Thoracic aorta (tissue), 2 donors: ENCODE results near the gene KRT31. TPM values are rescaled to one million over a fixed set of nuclear protein-coding genes. Genes with fewer than 3 reads are reported as not detected.
"Not testable (repeated sequence)": the region's sequence is repeated elsewhere in the genome, so short reads cannot be mapped to it uniquely, and the experiment has no call there.

Source experiments
- ATAC-seq: fragments of 150-250 bp; one replicate; pipeline ENCODE4 v1.8.0; 2017; ENCODE audit warnings: low read depth; ENCODE audit not compliant: insufficient number of reproducible peaks, low FRiP score
- DNase-seq: peaks from one replicate; pipeline ENCODE4 v3.0.0-alpha.2; 2020; ENCODE audit warnings: low spot score
- H3K27ac ChIP-seq, 2 donors: fragments of 200-600 bp; sonication (generic); 1 replicate in 1 of 2; 2 replicates in 1 of 2; pipeline ENCODE4 v1.5.1; 2016; ENCODE audit warnings: mild to moderate bottlenecking in 2 of 2, moderate library complexity in 2 of 2
- H3K27me3 ChIP-seq: fragments of 200-600 bp; sonication (generic); replicated peaks from 2 replicates; pipeline ENCODE4 v1.6.0; 2016; ENCODE audit warnings: mild to moderate bottlenecking; ENCODE audit not compliant: insufficient read depth
- H3K36me3 ChIP-seq: fragments of 200-600 bp; sonication (generic); one replicate; pipeline ENCODE4 v1.5.1; 2016
- H3K4me1 ChIP-seq, 2 donors: fragments of 200-600 bp; sonication (generic); 1 replicate in 1 of 2; 2 replicates in 1 of 2; pipeline versions ENCODE4 v1.5.1 to v1.6.0; 2016; ENCODE audit warnings: low read depth in 2 of 2, mild to moderate bottlenecking in 1 of 2; ENCODE audit not compliant: control insufficient read depth in 1 of 2
- H3K4me3 ChIP-seq: fragments of 200-600 bp; sonication (generic); 2 replicates; pipeline ENCODE4 v1.5.1; 2016; ENCODE audit warnings: mild to moderate bottlenecking
- H3K9me3 ChIP-seq: fragments of 200-600 bp; sonication (generic); 2 replicates; pipeline ENCODE4 v1.5.1; 2016
- CTCF ChIP-seq: fragments of 200-600 bp; sonication (generic); IDR thresholded peaks from one replicate; pipeline ENCODE4 v1.5.1; 2019; ENCODE audit warnings: antibody characterized with exemption
- total RNA-seq, 2 donors: library from RNA; depleted of rRNA; stranded (reverse); fragments of >200 nt; gene quantifications; one replicate each; pipeline versions ENCODE4 v1.1.0 to v1.2.3, GENCODE V29; 2016

KRT31 gene
- total RNA-seq, 2 donors from 2014 or later = not detected

DNA sequence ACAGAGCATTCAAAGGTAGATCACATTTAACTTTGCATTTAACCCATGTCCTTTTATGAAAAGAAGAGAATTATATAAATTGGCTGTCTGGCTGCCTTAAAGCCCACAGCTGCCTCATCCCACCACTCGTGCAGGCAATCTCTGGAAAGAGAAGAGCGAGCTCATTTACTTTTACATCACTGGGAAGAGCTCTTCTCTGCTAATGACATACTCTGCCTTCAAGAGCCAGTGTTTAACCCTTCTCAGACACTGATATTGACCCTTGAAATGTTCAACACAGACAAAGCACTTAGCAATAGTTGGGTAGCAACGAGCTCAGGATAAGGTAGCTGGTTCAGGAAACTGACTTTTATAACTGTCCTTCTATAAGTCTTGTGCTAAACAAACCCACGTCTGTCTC is 36.6 kb upstream of the KRT31 start:
- DNase-seq (no peak), ATAC-seq (no peak)
- Histone ChIP-seq H3K4me1 (no peaks in the 10 kb centered on the region), H3K4me3 (no peak overlapping the region), H3K27me3 (no peaks in the 10 kb centered on the region), H3K27ac (no peak overlapping the region), H3K36me3 (no peaks in the 10 kb centered on the region), H3K9me3 (no peaks in the 10 kb centered on the region)
- TF ChIP-seq CTCF = no peak

- Histone ChIP-seq H3K27ac (no peak overlapping the region), H3K27me3 (no peaks in the 10 kb centered on the region), H3K4me1 (no peaks in the 10 kb centered on the region), H3K4me3 (no peak overlapping the region), H3K36me3 (no peaks in the 10 kb centered on the region), H3K9me3 (no peaks in the 10 kb centered on the region)
- no peak for ATAC-seq
- no peak for DNase-seq
- TF ChIP-seq CTCF = no peak
These were observed 36.2 kb upstream of the KRT31 start for GRCh38 chr17:41433586-41433985.

- H3K9me3 ChIP-seq, H3K27ac ChIP-seq, H3K36me3 ChIP-seq, DNase-seq, H3K4me1 ChIP-seq, H3K4me3 ChIP-seq, ATAC-seq, H3K27me3 ChIP-seq: not testable (repeated sequence)
These were observed 33.0 kb upstream of the KRT31 start for GRCh38 chr17:41430376-41430775.

- ATAC-seq (no peak), DNase-seq (no peak)
- no peak overlapping the region for H3K27ac ChIP-seq
- H3K4me1 ChIP-seq = no peaks in the 10 kb centered on the region
- H3K9me3 ChIP-seq = no peaks in the 10 kb centered on the region
- no peak overlapping the region for H3K4me3 ChIP-seq
- TF ChIP-seq CTCF = no peak
- H3K27me3 ChIP-seq = no peaks in the 10 kb centered on the region
- H3K36me3 ChIP-seq = no peaks in the 10 kb centered on the region
These were observed 32.3 kb upstream of the KRT31 start for GRCh38 chr17:41429667-41430066.

DNA sequence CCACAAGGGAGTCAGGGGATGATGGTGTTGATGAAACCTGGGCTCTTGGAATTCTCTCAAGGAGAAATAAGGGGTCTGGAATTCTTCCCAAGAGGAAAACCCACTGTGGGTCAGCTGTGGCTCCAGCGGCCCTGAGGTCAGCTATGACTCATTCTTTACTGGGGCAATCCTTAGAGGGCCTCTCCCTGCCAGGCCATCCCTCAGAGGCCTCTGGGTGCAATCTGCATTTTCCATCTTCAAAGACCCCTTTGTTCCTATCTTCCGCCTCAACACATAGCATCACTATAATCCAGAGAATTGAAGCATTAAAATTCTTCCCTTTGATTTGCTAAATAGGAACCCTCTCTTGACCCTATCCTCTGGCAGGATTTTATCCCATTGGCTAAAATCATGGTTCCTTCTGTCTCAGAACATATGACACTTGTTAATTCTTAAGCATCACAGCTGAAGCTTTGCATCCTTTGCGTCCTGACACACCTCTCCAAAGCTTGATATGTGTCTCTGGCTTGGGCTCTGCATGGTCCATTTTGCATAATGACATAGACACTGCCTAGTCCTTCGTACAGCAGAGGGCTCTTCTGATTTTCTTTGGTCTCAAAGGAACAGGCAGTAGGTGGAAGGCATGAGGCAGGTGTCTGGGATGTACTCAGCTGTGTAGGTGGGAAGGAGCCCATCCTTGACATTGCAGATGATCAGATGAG is 31.3 kb upstream of the KRT31 start:
- H3K4me1 ChIP-seq = no peaks in the 10 kb centered on the region
- H3K9me3 ChIP-seq = no peaks in the 10 kb centered on the region
- no peak for TF ChIP-seq CTCF
- ATAC-seq (no peak), DNase-seq (no peak)
- no peaks in the 10 kb centered on the region for H3K27me3 ChIP-seq
- H3K4me3 ChIP-seq = no peak overlapping the region
- H3K27ac ChIP-seq = no peak overlapping the region
- H3K36me3 ChIP-seq = no peaks in the 10 kb centered on the region

- no peak within 1 kb of the TSS for H3K27ac ChIP-seq
- no peaks in the 10 kb centered on the region for H3K4me1 ChIP-seq
- TF ChIP-seq CTCF = no peak
- no peaks in the 10 kb centered on the region for H3K36me3 ChIP-seq
- no peaks in the 10 kb centered on the region for H3K9me3 ChIP-seq
- DNase-seq (no peak), ATAC-seq (no peak)
- H3K27me3 ChIP-seq = no peaks in the 10 kb centered on the region
- H3K4me3 ChIP-seq = no peak within 1 kb of the TSS
These were observed 26.8 kb upstream of the KRT31 start, which contains the start of gene KRT37 for GRCh38 chr17:41424111-41424635. Gene KRT37, minus strand, starts transcription at chr17:41424585. Its CDS starts 62 bp downstream, at chr17:41424523.

DNA sequence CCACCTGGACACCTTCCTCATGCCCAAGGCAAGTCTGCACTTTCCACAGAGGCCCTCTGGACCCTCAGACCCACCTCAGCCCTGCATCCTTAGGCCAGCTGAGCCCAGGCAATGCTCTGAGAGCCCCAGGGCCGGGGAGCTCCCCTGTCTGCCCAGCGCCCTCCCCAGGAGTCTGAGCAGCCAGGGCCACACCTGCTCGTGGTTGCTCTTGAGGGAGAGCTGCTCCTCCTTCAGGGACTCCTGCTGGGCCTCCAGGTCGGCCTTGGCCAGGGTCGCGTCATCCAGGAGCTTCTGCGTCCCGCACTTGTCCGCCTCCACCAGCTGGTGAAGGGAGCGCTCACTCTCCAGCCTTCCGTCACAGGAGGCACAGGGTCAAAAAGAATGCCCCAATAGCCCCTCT is 25.2 kb upstream of the KRT31 start:
- H3K9me3 ChIP-seq, H3K27ac ChIP-seq, H3K36me3 ChIP-seq, H3K4me3 ChIP-seq, DNase-seq, H3K27me3 ChIP-seq, H3K4me1 ChIP-seq, ATAC-seq: not testable (repeated sequence)
